ENCODE results near the gene MTHFD1L.

GRCh38 chr6:151058021-151058733 is 192.7 kb downstream of the MTHFD1L start:
- no peak for TF ChIP-seq POLR2AphosphoS5 (IDR thresholded peaks at IDR 0.05; ENCODE audit: borderline replicate concordance, low read depth, low read length)
- TF ChIP-seq EZH2 (IDR thresholded peaks at IDR 0.05), result no peak
